GM18499 (cell line): ENCODE results near the gene ZCCHC3.
"Not testable (repeated sequence)": the region's sequence is repeated elsewhere in the genome, so short reads cannot be mapped to it uniquely, and the experiment has no call there.

ENCODE experiments used
- ATAC-seq: cut with Tn5 transposase; IDR thresholded peaks from one replicate; pipeline ENCODE4 v1.9.1; 2021; ENCODE audit warnings: moderate number of reproducible peaks; ENCODE audit not compliant: insufficient read depth, unreplicated experiment

ZCCHC3 gene

GRCh38 chr20:334578-334977 lies 37.2 kb downstream of the ZCCHC3 start:
- ATAC-seq, result no peak

- ATAC-seq, result not testable (repeated sequence)
Measured at GRCh38 chr20:336040-336439, 38.7 kb downstream of the ZCCHC3 start.

- ATAC-seq, result no peak
Measured at GRCh38 chr20:341682-342081, 44.3 kb downstream of the ZCCHC3 start.

GRCh38 chr20:343107-343506 lies 45.7 kb downstream of the ZCCHC3 start:
- no peak for ATAC-seq

GRCh38 chr20:346033-346639 lies 48.8 kb downstream of the ZCCHC3 start:
- no peak for ATAC-seq

GRCh38 chr20:346640-347316 lies 49.4 kb downstream of the ZCCHC3 start, which contains the start of gene NRSN2:
Gene NRSN2, plus strand, starts transcription at chr20:347111. Its CDS starts 2,533 bp downstream, at chr20:349644.
- ATAC-seq, result no peak

GRCh38 chr20:347317-347639 lies 49.9 kb downstream of the ZCCHC3 start:
- ATAC-seq, result no peak

GRCh38 chr20:347640-348484 lies 50.5 kb downstream of the ZCCHC3 start:
- ATAC-seq, result peak; percentile 50

GRCh38 chr20:348972-349841 lies 51.8 kb downstream of the ZCCHC3 start:
- no peak for ATAC-seq
